ENCODE measurements around the gene B9D1.

The B9D1 gene

GRCh38 chr17:19388791-19389785, 26.6 kb upstream of the B9D1 start:
- peak; percentile 49 for DNase-seq

DNA sequence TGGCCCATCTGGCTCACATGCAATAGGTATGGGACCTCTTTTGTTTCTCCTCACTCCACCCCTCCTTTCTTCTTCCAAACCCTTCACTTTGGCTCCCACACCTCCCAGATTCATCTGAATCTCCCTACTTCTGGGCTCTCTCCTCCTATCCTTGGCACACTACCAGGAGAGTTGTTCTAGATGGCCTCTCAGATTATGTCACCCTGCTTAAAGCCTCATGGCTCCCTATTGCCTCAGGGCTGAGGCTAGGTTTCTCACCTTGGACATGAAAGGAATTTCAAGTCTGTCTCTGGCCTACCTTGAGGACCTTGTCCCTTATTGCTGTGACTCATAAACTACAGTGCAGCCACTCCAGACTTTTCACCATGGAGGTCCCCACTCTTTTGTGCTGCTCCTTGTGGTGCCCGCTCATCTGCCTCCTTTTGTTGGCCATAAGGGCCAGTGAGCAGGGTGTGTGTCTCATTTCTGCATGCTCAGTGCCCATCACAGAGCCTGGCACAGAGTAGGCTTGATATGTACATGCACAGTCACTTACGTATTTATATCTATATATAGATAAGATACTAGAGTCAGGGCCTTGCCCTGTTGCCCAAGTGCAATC, 25.5 kb upstream of the B9D1 start:
- DNase-seq, result no peak

DNA sequence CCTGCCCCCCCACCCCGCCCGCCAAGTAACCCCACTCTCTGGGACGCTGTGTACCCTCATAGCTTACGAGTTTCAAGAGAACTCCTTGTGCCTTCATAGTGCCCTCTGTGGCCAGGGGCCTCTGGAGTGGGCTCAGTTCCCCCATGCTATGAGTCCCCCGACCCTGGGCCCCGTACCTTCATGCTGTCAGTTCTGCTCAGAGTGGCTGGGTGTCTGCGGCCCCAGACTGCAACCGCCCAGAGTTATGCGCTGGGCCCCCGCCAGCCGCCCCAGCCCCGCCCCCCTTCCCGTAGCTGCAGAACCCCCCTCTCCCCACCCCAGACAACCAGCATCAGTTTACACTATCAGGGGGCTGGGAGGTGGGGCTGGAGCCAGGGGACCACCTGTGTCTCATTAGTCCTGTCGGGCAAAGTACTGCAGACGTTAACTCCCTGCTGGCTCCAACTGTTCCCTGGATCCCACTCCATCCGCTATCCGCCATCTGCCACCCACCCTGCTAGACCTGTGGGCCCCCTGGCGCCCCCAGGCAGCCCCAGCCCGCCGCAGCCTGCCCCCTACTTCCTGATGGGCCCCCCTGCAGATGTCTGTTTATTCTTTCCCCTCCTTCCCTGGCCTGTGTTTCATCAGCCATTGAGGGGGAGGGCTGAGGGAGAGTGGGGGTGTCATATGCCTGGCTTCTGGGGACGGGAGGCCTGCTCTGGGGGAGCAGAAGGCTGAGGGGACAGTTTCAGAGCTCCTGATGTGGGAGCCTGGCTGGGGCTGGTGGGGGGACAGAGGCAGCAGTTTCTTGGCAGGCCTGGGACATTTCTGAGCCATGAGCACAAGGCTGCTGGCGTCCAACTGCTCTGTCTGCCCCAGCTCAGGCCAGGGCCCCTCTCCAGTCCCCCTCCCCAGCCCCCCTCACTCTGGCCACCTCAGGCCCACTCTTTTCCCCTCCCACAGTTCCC, 24.7 kb upstream of the B9D1 start, which contains the start of gene MFAP4:
Gene MFAP4, minus strand, starts transcription at position 217 of the 947 bp plus-strand sequence. Its CDS starts 35 bp downstream, at position 182.
- DNase-seq, result peak; percentile 69

- DNase-seq, result peak; percentile 72
Observed at GRCh38 chr17:19386051-19386929, 23.8 kb upstream of the B9D1 start.

DNA sequence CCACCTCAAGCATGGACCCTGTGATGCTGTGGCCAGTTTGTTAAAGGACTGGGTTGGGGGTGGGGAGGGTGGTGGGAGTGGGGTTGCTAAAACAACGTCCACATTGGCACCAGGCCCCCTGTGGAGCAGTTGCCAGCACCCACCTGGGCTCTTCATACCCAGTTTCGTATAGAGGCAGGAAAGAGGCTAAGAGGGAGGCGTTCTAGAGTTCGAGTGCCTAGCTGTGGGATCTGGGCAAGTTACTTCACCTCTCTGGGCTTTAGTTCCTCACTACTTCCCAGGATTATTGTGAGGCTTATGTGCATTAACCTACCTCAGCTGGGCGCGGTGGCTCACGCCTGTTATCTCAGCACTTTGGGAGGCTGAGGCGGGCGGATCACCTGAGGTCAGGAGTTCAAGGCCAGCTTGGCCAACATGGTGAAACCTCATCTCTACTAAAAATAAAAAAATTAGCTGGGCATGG, 23.0 kb upstream of the B9D1 start:
- DNase-seq, result no peak

DNA sequence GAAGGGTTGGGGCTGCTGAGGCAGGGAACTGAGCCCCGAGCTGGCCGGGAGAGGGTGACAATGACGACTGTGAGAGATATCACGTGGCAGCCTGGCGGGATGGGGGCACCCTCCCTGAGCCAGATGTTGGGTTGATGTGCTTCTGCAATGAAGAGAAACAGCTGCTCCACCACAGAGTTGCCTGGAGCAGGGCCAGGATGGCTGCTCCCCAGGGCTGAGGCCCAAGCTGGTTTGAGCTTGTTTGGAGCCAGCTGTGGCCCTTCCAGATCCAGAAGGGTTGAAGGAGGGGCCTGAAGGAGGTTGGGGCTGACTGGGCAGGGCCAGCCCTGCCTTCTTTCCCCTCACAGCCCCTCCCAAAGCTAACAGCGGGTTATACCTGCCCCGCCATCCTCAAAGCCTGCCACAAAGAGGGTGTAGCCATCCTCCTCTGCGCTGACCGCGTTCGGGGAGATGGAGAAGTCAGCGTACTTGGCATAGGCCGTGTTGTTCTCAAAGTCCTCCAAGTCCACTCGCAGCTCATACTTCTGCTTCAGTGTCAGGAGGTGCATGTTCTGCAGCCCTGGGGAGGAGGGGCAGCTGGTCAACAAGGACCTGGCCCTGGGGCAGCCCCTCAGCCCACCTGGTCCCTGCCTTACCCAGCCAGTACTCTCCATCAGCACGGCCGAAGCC, 22.3 kb upstream of the B9D1 start:
- peak; percentile 95 for DNase-seq

DNA sequence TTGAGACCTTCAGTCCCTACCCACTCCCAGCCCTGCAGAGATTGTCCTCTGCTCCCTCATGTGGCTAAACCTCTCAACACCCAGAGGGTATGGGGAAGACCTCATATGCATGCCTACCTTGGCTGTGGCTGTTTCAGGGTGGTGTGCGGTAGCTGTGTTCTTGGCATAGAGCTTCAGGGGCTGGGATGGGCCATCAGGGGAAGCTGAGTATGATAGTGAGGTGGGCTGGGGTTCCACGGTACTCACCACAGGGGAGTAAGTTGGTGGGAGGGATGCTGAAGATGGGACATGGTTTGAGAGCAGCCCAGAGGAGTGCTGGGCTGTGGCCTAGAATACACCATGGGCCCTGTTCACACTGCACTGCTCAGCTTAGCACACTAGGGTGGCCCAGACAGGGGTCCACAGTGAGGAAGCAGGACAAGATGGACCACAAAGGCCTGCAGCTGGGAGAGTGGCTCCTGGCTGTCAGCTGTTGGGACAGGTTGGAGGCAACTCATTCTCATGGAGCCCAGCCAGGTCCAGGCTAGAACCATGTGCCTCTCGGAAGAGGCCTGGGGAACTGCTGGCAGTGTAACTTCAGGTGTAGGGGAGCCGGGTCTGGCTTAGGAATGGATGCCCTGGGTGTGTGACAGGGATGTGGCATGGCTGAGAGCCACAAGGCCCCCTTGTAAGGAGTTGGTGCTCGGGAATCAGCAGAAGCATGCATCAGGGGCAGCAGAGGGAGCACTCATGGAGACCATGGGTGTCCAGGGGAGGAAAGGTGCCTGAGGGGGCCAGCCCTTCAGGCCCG, 21.4 kb upstream of the B9D1 start:
- no peak for DNase-seq

DNA sequence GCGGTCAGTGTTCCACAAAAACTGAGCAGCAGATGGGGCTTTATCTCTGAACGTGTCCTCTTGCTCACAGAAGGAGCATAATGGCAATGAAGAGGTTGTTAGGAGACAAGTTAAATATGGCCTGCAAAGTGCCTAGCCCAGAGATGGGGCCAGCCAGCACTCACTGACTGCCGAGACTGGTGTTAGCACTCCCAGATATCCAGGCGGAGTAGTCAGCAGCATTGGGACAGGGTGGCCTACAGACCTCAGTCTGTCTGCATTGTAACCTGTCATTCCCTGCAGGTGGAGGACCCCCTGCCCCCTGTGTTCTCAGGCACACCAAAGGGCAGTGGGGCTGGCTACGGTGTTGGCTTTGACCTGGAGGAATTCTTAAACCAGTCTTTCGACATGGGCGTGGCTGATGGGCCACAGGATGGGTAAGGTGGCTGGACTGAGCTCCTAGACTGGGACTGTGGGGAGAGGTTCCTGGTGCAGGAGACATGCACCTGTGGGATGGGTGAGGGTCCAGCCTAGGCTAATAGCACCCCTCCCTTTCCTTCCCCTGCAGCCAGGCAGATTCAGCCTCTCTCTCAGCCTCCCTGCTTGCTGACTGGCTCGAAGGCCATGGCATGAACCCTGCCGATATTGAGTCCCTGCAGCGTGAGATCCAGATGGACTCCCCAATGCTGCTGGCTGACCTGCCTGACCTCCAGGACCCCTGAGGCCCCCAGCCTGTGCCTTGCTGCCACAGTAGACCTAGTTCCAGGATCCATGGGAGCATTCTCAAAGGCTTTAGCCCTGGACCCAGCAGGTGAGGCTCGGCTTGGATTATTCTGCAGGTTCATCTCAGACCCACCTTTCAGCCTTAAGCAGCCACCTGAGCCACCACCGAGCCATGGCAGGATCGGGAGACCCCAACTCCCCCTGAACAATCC, 20.3 kb upstream of the B9D1 start:
- no peak for DNase-seq

DNA sequence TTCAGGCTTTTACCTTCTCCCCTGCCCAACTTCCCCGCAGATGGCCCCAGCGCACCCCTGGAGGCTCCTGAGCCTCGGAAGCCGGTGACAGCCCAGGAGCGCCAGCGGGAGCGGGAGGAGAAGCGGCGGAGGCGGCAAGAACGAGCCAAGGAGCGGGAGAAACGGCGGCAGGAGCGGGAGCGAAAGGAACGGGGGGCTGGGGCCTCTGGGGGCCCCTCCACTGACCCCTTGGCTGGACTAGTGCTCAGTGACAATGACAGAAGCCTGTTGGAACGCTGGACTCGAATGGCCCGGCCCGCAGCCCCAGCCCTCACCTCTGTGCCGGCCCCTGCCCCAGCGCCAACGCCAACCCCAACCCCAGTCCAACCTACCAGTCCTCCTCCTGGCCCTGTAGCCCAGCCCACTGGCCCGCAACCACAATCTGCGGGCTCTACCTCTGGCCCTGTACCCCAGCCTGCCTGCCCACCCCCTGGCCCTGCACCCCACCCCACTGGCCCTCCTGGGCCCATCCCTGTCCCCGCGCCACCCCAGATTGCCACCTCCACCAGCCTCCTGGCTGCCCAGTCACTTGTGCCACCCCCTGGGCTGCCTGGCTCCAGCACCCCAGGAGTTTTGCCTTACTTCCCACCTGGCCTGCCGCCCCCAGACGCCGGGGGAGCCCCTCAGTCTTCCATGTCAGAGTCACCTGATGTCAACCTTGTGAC, 19.4 kb upstream of the B9D1 start:
- no peak for DNase-seq

DNA sequence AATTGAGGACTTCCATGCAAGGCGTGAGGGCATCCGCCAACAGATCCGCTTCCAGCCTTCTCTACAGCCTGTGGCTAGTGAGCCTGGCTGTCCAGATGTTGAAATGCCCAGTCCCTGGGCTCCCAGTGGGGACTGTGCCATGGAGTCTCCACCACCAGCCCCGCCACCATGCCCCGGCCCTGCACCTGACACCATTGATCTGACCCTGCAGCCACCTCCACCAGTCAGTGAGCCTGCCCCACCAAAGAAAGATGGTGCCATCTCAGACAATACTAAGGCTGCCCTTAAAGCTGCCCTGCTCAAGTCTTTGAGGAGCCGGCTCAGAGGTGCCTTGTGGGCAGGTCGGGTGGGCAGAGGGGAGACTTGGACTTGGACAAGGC, 18.8 kb upstream of the B9D1 start:
- DNase-seq, result no peak

- no peak for DNase-seq
Observed at GRCh38 chr17:19380481-19381301, 18.2 kb upstream of the B9D1 start.

- no peak for DNase-seq
Observed at GRCh38 chr17:19379361-19380065, 17.0 kb upstream of the B9D1 start.

DNA sequence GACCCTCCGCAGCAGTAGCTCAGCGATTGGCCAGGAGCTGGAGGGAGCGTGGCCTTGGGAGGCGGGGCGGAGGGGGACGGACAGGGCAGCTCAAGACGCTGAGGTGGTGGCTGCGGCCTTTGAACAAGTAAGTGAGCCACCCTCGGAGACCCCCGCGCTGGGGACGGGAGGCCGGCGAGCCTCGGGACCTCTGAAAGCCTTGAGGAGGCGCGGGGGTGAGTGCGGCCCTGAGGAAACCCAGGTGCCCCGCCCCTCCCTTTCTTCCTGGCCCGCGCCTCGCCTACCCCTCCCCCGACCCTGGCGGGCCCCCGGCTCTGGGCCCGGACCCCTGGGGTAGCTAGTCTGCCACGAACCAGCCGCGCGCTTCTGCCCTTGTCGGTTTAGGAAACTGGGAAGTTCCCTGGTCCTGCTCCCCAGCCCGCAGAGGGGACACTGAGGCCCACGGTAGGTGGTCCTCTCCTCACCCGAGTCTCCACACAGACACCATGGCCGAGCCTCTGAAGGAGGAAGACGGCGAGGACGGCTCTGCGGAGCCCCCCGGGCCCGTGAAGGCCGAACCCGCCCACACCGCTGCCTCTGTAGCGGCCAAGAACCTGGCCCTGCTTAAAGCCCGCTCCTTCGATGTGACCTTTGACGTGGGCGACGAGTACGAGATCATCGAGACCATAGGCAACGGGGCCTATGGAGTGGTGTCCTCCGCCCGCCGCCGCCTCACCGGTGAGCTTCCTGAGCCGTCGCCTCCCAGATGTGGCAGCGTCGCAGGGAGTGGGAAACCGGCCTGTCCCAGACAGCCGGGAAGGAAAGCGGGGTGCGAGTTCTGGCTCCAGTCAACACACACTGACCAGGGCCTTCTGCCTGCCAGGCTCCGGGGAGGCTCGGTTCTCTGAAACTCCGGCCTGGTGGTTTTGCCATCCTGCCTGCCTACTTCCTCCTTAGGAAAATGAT, 16.2 kb upstream of the B9D1 start, which contains the start of gene MAPK7:
Gene MAPK7, plus strand, starts transcription at position 83 of the 945 bp plus-strand sequence. Its CDS starts 403 bp downstream, at position 486.
- DNase-seq, result no peak

DNA sequence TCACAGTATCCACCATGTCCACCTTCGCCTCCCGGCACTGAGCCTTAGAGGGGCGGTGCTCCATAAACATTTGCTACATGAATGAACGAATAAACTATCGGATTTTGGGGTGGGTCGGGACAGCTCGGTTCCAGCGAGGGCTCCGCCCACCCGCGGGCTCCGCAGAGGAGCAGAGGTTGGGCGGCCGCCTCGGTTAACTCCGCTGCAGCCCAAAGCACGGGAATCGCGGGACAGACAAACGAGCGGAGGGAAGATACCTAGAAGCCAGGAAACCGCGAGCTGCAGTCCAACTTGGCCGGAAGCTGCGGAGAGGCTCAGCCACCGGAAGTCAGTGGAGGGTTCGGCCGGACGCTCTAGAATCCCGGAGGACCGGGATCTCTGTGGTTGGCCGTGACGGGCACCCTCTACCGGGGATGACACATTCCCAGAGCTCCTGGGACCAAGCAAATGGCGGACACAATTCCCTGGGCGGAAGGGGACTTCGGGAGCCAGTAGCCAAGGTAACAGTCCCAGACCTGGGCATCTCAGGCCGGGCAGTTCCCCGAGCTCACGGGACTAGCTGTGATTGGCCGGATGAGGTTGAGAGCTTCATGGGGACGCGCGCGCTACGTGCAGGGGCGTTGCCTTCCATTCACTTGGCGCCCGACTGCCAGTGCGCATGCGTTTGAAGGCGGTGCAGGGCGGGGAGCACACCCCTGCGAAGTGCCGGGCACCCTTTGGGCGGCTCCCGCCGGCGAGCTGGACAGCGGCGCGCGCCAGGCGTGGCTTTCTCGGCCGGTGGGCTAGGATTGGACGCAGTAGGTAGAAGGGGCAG, 15.3 kb upstream of the B9D1 start:
- peak; percentile 99 for DNase-seq

DNA sequence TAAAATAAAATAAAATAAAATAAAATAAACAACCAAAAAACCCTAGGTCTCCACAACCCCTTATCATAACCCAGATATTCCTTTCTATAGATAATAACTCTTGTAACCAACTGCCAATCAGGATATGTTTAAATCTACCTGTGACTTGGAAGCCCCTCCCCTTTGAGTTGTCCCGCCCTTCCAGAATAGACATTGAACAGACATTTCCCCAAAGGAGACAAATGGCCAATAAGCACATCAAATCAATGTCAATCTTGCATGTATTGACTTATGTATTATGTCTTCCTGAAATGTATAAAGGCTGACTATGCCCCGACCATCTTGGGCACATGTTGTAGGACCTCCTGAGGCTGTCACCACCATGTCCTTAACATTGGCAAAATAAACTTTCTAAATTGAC, 14.3 kb upstream of the B9D1 start:
- peak; percentile 35 for DNase-seq
